Measurements from ENCODE around the gene KRTAP4-6. TPM values are rescaled to one million over a fixed set of nuclear protein-coding genes. Genes with fewer than 3 reads are reported as not detected.
"Not testable (repeated sequence)": the region's sequence is repeated elsewhere in the genome, so short reads cannot be mapped to it uniquely, and the experiment has no call there.

Gene KRTAP4-6
- not detected in 2 replicates for total RNA-seq

DNA sequence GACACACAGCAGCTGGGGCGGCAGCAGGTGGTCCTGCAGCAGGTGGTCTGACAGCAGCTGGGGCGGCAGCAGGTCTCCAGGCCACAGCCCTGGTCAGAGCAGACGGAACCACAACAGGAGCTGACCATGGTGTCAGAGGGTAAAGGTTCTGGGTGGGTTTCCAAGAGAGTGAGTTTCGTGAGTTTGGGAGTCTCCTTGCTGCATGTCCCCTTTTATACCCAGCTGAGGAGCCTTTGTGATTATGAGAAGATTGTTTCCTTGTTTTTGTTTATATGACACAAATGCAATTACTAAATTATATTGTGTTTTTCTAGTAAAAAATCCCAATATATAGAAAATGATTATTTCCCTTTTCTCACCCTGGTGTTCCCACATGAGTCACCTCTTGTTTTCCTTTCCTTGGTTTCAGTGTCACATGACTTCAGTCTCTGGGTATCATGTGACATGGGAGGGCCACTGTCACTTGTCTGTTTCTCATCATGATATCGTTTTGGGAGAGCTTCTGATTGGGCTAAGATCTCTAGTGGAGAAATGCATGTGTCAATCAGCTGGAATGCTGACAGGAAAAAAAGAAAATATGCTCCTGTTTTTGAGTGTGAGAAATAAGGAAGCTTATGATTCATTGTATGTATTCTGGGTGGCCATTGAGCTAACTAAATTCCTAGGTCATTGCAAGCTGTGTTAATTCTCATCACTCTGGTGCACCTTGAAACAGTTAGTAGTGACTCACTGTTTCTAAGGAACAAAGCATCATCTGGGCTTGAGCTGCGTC lies at the start of gene KRTAP4-6:
KRTAP4-6 (minus strand) TSS at position 185 of the 772 bp plus-strand sequence; CDS start at position 128, 57 bp downstream.
- Histone ChIP-seq H3K36me3 (ENCODE audit: control insufficient read depth, insufficient read depth, low read length) (no peaks in the 10 kb centered on the region), H3K27me3 (ENCODE audit: control insufficient read depth, insufficient read depth, low read length) (no peaks in the 10 kb centered on the region), H3K4me3 (ENCODE audit: low read depth, low read length) (no peak within 1 kb of the TSS)
- DNase-seq (ENCODE audit: low read depth): peak; percentile 92
- TF ChIP-seq, protein P1, sequence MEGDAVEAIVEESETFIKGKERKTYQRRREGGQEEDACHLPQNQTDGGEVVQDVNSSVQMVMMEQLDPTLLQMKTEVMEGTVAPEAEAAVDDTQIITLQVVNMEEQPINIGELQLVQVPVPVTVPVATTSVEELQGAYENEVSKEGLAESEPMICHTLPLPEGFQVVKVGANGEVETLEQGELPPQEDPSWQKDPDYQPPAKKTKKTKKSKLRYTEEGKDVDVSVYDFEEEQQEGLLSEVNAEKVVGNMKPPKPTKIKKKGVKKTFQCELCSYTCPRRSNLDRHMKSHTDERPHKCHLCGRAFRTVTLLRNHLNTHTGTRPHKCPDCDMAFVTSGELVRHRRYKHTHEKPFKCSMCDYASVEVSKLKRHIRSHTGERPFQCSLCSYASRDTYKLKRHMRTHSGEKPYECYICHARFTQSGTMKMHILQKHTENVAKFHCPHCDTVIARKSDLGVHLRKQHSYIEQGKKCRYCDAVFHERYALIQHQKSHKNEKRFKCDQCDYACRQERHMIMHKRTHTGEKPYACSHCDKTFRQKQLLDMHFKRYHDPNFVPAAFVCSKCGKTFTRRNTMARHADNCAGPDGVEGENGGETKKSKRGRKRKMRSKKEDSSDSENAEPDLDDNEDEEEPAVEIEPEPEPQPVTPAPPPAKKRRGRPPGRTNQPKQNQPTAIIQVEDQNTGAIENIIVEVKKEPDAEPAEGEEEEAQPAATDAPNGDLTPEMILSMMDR (IDR thresholded peaks at IDR 0.05; ENCODE audit: insufficient read depth, low read length, poor library complexity, severe bottlenecking): no peak

DNA sequence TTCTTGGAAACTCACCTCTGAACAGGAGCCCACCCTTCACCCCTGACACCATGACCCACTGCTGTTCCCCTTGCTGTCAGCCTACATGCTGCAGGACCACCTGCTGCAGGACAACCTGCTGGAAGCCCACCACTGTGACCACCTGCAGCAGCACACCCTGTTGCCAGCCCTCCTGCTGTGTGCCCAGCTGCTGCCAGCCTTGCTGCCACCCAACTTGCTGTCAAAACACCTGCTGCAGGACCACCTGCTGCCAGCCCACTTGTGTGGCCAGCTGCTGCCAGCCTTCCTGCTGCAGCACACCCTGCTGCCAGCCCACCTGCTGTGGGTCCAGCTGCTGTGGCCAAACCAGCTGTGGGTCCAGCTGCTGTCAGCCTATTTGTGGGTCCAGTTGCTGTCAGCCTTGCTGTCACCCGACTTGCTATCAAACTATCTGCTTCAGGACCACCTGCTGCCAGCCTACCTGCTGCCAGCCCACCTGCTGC lies 49.5 kb upstream of the KRTAP4-6 start, which contains the start of gene KRTAP9-1:
KRTAP9-1 (plus strand) TSS at position 51 of the 482 bp plus-strand sequence; CDS start at position 51, 0 bp downstream.
- H3K4me3 ChIP-seq (ENCODE audit: low read depth, low read length); DNase-seq (ENCODE audit: low read depth); H3K27me3 ChIP-seq (ENCODE audit: control insufficient read depth, insufficient read depth, low read length); H3K36me3 ChIP-seq (ENCODE audit: control insufficient read depth, insufficient read depth, low read length): not testable (repeated sequence)

GRCh38 chr17:41186872-41187271 lies 46.5 kb upstream of the KRTAP4-6 start:
- DNase-seq (ENCODE audit: low read depth): no peak
- H3K36me3 ChIP-seq (ENCODE audit: control insufficient read depth, insufficient read depth, low read length): no peaks in the 10 kb centered on the region
- H3K27me3 ChIP-seq (ENCODE audit: control insufficient read depth, insufficient read depth, low read length): no peaks in the 10 kb centered on the region
- TF ChIP-seq, protein P1 (IDR thresholded peaks at IDR 0.05; ENCODE audit: insufficient read depth, low read length, poor library complexity, severe bottlenecking): no peak
- no peak overlapping the region for H3K4me3 ChIP-seq (ENCODE audit: low read depth, low read length)

DNA sequence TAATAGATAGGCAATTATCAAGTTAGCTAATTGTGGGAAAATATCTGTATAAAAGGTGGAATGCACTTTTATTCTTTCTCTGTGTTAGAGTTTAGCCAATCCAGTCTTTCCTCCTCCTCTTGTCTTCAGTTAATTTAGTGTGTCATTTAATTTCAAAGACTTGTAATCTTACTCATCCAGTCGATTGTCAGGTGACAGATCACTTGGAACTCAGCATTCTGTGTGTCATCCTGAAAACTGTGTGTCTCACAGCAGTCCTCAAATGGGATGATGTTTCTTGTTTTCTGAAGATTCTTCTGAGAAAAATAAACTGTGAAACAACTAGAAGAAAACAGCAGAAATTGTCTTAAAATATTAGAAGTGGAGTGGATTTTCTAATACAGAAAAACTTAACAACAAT lies 44.7 kb upstream of the KRTAP4-6 start:
- TF ChIP-seq, protein P1 (IDR thresholded peaks at IDR 0.05; ENCODE audit: insufficient read depth, low read length, poor library complexity, severe bottlenecking): no peak
- Histone ChIP-seq H3K36me3 (ENCODE audit: control insufficient read depth, insufficient read depth, low read length) (no peaks in the 10 kb centered on the region), H3K27me3 (ENCODE audit: control insufficient read depth, insufficient read depth, low read length) (no peaks in the 10 kb centered on the region), H3K4me3 (ENCODE audit: low read depth, low read length) (no peak overlapping the region)
- DNase-seq (ENCODE audit: low read depth): no peak

DNA sequence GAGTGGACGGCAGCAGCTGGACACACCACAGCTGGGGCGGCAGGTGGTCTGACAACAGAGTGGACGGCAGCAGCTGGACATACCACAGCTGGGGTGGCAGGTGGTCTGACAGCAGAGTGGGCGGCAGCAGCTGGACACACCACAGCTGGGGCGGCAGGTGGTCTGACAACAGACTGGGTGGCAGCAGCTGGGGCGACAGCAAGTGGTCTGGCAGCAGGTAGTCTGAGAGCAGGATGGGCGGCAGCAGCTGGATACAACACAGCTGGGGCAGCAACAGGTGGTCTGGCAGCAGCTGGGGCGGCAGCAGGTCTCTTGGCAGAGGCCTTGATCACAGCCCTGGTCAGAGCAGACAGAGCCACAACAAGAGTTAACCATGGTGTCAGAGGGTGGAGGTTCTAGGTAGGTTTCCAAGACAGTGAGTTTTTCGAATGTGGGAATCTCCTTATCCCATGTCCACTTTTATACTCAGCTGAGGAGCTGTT lies 44.2 kb upstream of the KRTAP4-6 start, which contains the start of gene KRTAP4-1:
KRTAP4-1 (minus strand) TSS at position 432 of the 482 bp plus-strand sequence; CDS start at position 375, 57 bp downstream.
- no peaks in the 10 kb centered on the region for H3K27me3 ChIP-seq (ENCODE audit: control insufficient read depth, insufficient read depth, low read length)
- no peaks in the 10 kb centered on the region for H3K36me3 ChIP-seq (ENCODE audit: control insufficient read depth, insufficient read depth, low read length)
- TF ChIP-seq, protein P1 (IDR thresholded peaks at IDR 0.05; ENCODE audit: insufficient read depth, low read length, poor library complexity, severe bottlenecking): no peak
- DNase-seq (ENCODE audit: low read depth): no peak
- no peak within 1 kb of the TSS for H3K4me3 ChIP-seq (ENCODE audit: low read depth, low read length)

DNA sequence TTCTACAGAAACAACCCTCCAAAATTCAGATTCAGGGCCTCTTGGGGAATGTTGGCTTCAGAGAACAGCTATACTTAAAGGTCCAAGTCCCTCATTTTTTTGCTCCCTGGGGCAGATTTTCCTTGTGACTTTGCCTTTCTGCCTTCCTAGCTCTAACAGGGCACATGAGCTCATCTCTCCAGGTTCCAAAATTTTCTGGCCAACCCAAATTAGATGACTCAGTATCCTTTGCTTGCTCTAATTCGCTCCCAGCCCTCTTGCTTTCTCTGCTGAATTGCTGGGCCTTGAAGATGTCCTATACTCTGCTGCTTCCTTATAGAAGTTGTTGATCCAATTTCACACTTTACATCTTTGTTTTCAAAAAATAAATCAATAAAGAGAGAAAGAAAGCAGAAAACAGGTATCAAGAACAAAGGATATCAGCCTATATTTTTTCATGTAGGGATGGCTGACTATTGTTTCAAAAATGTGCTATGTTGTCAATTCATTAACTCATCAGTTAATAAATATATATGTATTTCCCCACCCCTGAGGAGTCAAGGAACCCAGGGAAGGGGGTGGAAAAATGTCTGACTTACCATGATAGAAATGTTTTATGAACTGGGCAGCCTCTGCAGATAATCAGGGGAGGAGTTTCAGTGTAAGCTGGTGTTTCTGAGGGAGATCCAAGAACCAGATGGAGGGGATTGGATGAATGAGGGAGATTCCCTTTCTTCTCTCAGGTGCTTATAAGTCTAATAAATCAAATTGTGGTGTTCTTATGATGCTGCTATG lies 38.7 kb upstream of the KRTAP4-6 start:
- no peak for DNase-seq (ENCODE audit: low read depth)
- TF ChIP-seq, protein P1 (IDR thresholded peaks at IDR 0.05; ENCODE audit: insufficient read depth, low read length, poor library complexity, severe bottlenecking): no peak
- no peak overlapping the region for H3K4me3 ChIP-seq (ENCODE audit: low read depth, low read length)
- no peaks in the 10 kb centered on the region for H3K27me3 ChIP-seq (ENCODE audit: control insufficient read depth, insufficient read depth, low read length)
- no peaks in the 10 kb centered on the region for H3K36me3 ChIP-seq (ENCODE audit: control insufficient read depth, insufficient read depth, low read length)
